HG02970 (cell line): ENCODE results near the gene EIF4E3.

Experiments used
- ATAC-seq: cut with Tn5 transposase; IDR thresholded peaks from one replicate; pipeline ENCODE4 v1.9.1; 2021; ENCODE audit warnings: mild to moderate bottlenecking, moderate library complexity, moderate number of reproducible peaks; ENCODE audit not compliant: unreplicated experiment, low FRiP score

Gene EIF4E3

DNA sequence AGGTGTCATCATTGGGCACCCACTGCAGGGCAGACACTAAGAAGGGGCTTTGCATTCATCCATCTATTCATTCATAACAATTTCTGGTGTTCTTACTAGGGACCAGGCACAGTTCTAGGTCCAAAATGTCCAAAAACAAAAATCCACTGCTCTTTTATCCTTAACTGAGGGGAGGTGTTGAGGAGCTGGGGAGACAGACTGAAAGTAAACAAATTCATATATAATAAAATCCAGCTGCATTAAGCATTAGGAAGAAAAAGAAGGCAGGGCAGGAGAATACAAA, 1.1 kb downstream of the EIF4E3 start:
- no peak for ATAC-seq

DNA sequence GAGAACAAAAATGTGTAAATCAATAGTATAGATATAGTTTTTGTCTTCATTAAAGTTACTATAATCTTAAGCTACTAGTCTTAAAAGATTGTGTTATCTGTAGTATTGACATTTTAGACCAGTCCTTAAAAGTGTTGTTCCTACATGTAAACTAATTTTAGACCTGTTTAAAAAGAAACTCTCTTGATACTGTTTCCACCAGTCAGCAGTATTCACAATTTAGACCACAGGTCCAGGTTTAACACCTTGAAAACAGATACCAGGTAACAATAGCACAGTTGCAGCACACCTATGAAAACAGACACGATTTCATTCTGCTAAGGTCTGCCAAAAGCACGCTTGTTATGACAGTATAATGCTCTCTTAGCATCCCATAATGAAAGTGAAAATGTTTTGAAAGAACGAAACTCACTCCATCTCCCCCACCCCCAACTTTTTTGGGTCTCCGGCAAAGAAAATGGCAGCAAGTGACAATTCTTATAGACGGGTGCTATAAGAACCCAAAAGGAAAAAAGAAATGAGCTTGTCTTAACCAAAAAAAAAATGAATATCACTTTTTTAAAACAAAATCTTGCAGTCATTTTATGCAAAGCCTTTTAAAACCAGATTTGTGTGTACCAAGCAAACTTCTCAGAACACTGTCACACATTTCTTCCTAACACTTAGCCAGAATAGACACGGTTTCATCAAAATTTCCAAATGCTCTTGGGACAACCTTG, 1.6 kb downstream of the EIF4E3 start:
- no peak for ATAC-seq

DNA sequence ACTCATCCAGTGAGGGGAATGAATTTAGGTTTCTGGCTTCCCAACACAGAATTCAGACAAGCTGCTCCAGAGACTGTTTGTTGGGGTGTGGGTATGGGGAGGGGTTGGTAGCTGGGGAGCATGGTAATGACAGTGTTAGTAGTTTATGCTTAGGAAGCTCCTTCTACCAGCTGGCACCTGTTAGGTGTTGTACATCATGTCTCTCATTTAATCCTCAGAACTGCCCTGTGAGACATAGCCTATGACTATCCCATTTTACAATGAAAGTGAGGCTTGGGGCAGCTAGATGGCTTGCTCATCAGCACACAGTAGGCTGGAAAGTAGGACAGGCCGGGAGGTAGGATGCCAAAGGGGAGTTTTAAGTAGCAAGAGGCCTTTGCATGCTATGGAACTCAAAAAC, 2.5 kb downstream of the EIF4E3 start:
- no peak for ATAC-seq

DNA sequence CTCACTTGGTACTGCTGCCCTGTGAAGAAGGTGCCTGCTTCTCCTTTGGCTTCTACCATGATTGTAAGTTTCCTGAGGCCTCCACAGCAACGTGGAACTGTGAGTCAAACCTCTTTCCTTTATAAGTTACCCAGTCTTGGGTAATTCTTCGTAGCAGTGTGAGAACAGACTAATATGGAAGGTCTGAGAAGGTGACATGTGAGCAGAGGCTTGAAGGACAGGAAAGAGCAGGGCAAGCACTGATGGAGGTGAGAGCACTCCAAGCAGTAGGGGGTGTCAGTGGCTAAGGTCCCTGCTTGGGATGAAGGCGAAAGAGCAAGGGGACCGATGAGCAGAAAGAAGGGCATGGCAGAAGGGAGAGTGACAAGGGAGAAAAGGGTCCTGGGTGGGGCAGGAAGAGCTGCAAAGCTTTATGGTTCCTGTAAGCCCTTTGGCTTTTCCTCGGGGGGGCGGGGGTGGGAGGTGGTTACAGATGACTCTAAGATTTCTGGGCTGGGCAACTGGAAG, 3.5 kb downstream of the EIF4E3 start:
- ATAC-seq, result no peak

DNA sequence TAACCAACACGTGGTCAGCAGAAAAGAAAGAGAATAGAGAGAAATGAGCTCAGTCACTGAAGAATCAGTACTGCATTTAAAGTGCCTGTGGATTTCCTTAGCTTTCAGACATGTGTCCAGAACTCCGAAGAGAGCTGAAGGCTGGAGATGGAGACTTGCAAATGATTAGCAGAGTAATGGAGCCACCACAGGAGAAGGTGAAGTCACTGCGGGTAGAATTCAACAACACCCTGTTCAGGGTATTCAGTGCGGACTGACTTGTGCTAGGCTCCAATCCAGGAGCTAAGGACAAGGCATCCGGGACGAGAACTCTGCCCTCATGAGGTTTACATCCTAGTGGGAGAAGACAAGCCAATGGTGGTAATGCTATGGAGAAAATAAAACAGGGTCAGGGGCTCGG, 4.2 kb downstream of the EIF4E3 start:
- no peak for ATAC-seq

DNA sequence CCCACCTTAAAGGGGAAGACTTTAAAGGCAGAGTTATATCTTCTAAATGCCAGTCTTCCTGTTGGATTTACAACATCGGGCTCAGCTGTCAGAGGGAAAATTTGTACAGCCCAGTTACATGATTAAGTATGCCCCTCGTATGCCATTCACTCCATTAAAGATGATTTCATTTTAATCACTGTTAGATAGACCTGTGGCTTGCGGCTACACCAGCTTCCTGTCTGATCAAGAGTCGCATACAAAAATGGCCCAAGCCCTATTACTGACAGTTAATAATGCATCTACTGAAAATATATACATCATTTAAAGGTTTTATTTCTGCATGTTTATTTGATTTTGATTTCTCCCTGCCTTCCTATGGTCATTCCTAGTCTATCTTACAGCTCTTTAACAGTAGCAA, 7.1 kb downstream of the EIF4E3 start:
- ATAC-seq, result no peak

DNA sequence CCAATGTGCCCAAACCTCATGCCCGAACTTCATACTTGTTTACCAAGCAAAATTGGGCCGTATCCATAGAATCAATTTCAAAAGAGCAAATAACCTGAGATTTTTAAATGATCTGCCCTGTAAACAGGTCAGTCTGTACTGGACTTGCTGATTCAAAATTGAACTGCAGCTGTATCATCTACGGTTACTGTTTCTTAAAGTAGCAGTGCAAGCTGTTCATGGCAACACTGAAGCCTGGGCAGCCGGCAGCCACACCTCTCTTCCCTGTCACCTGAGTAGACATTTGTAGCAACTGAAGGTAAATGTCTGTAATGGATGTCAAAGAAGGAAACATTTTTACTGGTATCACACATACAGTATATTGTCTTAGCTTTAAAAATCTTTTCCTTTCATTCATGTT, 10.6 kb downstream of the EIF4E3 start:
- ATAC-seq, result no peak

DNA sequence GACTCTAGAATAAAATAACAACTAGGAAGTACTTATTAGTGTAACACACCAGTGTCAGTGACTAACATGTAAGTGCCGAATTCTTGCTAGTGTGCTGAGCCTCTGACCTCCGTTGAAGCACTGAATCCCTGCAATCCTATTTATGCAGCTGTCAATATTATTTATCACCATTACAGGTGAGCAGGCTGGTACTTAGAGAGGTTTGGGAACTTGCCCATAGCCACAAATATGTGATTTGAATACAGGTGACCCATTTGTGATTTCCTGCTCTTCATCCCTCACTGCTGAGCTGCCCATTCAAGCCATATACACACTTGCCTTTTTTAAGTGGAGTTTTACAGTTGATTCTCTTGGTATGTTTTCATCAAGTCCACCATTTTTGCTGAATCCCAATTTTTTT, 12.2 kb downstream of the EIF4E3 start:
- no peak for ATAC-seq

DNA sequence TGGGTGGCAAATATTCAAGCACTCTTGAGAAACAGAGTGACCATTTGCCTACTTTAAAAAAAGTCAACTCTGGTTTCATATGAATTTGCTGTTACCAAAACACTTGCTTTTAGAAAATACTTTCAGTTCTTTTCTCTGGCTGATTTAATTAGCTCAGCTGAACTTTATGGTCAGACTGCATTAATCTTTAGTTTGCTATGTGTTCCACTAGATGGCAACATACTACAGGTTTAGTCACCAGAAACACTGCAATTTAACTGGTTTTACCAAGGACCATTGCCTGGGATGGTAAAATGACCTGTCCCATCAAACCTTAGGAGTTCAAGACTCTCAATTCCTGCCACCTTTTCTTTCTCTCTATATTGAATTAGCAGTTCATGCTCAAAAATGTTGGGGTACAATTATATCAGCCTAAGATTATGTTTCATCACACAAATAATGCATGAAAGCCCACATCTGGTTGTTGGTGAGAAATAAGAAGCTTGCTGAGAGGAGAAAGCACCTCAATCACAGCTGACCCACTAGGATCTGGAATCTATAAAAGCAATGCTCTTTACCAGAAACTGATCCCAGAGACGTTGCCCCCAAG, 14.2 kb downstream of the EIF4E3 start:
- no peak for ATAC-seq

DNA sequence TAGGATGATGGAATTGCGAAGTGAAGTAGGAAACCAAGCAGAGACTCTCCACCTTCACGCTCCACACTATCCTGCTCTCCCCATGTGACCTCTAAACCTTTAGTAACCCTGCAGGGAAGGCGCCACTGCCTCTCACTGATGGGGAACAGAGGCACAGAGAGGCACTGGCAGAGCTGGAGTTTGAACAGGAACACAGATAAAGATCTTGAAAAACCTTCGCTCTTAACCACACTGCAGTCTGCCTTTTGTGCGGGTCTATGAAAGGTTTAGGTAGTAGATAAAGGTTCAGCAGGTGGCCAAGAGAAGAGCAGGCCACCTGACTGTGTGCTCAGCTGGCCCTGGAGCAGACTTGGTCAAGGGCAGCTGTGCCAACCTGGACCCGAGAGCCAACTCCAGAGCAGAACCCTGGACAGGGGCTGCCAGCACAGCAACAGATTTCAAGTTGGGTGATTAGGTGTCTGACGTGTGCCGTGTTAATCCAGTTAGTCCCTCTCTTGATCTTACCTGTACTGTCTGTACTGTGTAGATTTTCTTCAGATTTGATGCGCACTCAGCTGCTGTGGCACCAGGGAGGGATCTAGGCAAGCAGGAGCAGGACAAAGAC, 15.2 kb downstream of the EIF4E3 start:
- ATAC-seq, result no peak

DNA sequence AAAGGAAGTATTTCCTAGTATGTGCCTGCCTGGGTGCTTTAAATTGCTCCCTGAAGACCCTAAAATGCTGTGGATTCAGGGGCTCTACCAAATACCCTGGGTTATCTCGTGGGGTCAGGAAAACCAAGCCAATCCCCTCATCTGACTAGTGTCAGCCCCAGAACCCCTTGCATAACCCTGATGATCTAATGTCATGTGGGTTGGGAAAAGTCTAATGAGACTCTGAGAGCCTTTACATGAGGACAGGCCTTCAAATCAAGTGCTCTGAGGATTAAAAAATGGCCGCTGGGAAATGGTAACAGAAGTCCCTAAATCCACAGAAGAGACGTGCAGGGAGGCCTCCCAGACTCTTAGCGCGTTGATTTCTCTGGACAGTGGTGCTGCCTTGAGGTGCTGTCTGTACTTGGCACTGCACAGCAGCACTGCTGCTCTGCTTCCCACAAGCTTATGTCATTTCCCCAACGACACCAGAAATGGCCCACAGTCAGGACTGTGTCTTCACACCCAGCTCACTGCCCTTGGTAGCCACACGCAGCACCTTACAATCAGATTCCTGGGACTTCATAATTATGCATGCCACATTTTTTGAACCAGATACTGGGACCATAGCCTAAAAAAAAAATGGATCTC, 16.6 kb downstream of the EIF4E3 start:
- no peak for ATAC-seq

DNA sequence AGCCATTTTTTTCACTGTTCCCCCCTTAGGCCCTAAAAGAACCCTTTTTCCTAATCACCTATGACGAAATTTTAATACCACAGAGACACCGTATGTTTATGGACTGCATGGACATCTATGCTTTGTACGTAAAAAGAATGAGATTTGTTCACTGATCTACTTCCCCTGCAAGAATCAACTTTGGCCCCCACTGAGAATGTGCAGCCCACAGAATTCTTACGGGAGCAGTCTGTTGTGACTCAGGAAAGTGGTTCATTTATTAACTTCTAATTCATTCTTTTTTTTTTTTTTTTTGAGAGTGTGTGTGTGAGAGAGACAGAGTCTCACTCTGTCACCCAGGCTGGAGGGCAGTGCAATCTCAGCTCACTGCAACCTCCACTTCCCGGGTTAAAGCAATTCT, 17.6 kb downstream of the EIF4E3 start:
- ATAC-seq, result no peak

DNA sequence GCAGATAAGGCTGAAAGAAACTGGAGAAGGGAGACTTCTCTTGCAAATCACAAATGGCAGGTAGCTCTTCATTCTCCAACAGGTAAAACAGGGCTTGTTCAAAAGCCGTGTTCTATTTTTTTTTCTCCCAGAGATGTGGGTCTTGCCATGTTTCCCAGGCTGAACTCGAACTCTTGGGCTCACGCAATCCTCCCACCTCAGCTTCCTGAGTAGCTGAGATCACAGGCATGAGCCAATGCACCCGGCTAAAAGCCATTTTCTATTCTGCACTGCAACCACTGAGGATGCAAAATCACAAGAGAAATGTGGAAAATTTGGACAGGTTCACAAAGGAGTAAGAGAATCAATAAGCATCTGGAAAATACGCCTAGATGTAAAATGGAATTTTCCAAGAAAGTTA, 19.5 kb downstream of the EIF4E3 start:
- ATAC-seq, result no peak

DNA sequence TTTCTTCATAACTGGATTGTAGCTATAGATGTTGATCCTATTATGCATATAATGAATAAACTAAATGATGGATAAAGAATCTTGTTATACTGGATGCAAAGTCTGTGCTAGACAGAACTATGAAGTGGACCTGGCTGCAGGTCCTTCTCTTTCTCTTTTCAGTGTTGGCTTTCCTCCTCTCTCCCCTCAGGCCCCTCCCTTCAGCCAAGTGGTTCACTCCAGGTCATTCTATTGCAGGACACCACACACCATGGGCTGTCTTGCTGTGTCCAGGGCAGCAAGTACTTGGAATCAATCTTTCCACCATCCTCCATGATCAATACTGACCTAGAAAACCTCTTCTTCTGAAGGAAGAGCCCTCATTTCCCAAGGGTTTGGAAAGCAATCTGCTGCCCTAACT, 20.3 kb downstream of the EIF4E3 start:
- ATAC-seq, result no peak

DNA sequence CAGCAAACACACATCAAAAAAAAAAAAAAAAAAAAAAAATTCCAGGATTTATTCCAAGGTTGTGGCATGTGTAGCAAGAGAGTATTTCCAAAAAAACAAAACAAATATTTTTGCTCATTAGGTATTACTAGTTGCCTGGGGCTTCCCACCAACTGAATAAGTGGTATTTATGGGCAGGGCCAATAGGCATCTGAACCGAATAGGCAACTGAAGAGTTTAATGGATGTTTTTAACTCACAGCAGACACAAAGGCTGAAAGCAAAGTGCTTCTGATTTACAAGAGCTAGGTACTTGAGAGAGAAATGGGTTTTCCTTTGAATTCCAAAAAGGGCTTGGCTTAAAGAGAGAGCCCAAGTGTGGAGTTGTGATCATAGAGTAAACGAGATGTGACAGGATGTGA, 21.4 kb downstream of the EIF4E3 start:
- no peak for ATAC-seq

DNA sequence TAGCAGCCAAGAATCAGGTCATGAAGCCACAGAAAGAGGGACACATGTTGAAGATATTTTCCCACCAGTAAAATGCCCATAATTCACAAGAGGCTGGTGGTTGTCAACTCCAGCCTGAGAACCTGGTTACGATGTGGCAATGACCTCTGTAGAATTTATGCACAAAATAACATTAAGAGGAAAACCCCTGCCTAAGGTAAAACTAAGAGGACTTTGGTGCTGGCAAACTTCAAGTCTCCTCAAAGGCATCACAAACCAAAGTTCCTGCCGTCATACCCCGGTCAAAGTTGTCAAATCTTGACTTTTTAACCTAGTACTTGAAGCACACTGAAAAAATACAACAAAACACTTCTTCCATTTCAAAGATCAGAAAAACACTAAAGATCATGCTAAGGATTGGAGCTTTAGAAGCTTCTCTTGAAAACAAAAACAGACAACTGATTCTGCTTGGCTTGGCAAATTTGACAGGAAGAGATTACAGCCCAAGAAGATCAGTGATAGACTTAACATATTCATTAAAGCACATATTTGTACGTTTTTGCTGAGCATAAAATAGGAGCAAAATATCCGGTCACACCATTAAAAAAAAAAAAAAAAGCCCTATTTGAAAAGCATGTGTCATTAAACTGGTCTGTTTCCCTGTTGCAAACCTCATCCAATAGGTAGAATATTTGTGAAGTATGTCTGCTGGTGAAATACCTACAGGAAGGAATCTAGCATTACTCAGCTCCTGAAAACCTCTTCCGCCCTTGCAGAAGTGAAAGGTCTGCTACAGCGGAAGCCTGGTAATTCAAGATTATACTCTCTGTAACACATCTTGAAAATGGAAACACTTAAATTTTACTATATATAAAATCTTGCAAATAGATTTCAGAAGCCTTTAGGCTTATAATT, 22.8 kb downstream of the EIF4E3 start:
- ATAC-seq, result no peak

DNA sequence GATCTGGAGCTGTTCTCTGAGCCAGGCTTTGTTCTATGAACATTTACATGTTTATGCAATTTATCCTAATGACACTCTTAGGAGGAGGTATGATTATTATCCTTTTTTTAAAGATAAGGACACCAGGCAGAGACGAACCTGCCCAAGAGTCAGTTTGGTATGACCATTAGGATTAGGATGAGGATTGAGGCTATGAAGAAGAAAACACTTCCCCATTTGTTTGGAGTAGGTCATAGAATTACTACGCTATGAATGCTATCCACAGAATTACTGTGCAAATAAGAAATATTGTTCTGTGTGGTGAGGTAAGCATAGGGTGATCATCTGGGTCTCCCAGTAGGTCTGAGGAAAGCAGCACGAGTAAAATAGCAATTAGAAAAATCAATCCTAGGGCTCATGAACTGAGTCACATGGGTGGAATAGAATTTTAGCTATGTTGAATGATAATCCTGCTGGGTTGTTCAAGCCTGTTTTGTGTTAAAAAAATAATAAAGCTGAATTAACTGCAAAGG, 23.9 kb downstream of the EIF4E3 start:
- no peak for ATAC-seq

DNA sequence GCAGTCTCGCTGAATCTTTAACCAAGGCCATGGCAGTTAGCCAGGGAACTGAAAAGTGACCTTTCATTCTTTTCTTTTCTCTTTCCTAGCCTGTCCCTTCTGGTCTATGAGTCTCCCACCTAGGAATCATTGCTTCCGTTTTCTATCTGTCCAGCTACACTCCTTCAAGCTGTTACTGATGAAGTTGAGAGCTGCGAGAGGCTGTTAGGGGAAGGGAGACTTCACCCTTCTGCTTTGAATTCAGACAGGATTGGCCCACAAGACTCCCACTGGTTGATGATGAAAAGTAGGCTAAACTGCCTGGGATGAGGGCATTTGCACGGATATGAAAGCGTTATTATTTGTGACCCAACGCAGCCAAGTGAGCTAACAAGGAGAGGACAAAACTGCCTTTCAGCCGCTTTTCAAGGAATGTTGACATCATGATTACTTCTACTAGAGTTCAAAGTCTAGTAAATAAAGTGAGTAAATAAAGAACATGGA, 30.2 kb downstream of the EIF4E3 start:
- ATAC-seq, result no peak

DNA sequence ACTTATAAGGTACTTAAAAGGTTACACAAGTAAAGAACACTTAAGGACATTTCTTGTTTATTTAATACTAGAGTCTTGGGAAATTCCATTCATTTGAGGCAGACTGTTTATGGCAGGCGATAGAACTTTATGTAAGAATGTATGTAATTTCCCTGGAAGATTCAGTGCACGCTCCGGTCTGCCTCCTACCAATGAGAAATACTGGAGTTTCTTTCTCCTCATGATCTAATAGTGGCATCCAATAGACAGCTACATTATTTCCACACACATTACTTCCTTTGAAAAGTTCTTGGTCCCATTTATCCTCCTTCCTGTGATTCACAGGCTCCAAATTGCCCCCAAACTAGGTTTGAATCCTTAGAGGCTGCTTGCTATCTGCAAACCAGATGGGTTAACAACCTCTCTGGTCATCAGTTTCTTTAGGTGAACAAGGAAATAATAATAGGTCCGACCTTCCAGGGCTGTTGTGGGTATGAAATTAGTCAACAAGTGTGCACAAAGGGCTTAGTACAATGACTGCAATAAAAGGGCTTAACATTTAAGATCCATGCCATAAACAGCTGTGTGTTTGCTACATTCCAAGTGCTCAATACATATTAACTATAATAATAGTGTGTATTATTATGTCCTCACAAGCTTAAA, 30.7 kb downstream of the EIF4E3 start:
- ATAC-seq, result no peak

DNA sequence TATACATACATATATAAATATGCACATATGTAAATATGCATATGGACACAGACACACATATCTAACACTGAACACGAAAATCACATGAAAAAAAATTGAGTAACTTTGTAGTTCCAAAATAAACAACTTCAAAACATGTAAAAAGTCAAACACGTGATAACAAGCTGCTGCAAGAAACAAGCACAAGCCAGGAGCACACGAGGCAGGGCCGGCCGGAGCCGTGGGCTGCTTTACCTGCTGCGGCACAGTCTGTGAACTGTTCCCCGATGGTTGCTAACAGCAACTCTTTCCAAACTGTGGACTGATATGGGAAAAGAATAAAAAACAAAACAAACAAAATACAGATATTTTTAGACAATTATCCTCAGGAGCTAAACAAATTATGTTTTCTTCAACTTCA, 31.6 kb downstream of the EIF4E3 start:
- no peak for ATAC-seq
